ENCODE results near the gene CDC7.

- TF ChIP-seq, protein P1, sequence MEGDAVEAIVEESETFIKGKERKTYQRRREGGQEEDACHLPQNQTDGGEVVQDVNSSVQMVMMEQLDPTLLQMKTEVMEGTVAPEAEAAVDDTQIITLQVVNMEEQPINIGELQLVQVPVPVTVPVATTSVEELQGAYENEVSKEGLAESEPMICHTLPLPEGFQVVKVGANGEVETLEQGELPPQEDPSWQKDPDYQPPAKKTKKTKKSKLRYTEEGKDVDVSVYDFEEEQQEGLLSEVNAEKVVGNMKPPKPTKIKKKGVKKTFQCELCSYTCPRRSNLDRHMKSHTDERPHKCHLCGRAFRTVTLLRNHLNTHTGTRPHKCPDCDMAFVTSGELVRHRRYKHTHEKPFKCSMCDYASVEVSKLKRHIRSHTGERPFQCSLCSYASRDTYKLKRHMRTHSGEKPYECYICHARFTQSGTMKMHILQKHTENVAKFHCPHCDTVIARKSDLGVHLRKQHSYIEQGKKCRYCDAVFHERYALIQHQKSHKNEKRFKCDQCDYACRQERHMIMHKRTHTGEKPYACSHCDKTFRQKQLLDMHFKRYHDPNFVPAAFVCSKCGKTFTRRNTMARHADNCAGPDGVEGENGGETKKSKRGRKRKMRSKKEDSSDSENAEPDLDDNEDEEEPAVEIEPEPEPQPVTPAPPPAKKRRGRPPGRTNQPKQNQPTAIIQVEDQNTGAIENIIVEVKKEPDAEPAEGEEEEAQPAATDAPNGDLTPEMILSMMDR (conservative IDR thresholded peaks at IDR 0.05) = no peak
- no peak for TF ChIP-seq ZFX (IDR thresholded peaks at IDR 0.05)
Observed at GRCh38 chr1:91527781-91528180, 27.1 kb downstream of the CDC7 start.
